GM21529 (cell line): ENCODE data around the gene GMEB1.
"Not testable (repeated sequence)": the region's sequence is repeated elsewhere in the genome, so short reads cannot be mapped to it uniquely, and the experiment has no call there.

Experiments used
- ATAC-seq: cut with Tn5 transposase; IDR thresholded peaks from one replicate; pipeline ENCODE4 v1.9.1; 2021; ENCODE audit not compliant: unreplicated experiment

Gene GMEB1

DNA sequence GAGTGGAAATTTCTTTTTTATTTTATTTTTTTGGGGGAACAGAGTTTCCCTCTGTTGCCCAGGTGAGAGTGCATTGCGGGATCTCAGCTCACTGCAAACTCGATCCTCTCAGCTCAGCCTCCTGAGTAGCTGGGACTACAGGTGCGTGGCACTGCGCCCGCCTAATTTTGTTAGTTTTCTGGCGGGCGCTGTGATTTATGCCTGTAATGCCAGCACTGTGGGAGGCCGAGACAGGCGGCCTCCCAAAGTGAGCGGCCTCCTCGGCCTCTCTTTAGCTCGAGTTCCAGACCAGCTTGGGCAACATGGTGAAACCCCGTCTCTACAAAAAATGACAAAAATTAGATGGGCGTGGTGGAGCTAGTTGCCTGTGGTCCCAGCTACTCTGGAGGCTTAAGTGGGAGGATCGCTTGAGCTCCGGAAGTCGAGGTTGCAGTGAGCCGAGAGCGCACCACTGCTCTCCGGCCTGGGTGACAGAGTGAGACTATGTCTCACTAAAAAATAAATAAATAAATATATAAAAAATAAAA, 2.7 kb downstream of the GMEB1 start:
- ATAC-seq, result no peak

DNA sequence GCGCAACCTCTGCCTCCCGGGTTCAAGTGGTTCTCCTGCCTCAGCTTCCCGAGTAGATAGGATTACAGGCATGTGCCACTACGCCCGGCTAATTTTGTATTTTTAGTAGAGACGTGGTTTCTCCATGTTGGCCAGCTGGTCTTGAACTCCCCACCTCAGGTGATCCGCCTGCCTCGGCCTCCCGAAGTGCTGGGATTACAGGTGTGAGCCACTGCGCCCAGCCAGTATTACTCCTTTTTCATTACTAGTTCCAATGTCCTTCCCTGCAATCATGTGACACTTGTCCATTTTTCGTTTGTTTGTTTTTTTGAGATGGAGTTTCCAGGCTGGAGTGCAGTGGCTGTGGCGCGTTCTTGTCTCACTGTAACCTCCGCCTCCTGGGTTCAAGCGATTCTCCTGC, 4.4 kb downstream of the GMEB1 start:
- ATAC-seq, result not testable (repeated sequence)

DNA sequence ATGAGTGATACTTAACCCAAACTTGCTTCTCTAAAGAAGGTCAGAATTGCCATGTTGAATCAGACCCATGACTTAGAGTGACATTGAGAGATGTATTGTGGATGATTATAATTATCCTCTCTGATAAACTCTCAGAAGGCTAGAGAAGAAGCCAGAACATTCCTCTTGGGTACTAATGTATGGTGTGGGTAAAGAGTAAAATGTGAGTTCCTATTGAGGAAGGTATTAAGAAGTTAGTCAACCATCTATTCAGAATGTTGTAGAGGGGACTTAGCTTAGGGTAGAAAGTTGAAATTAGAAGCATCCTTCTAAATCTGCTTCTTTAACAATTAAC, 7.3 kb downstream of the GMEB1 start:
- ATAC-seq, result no peak

DNA sequence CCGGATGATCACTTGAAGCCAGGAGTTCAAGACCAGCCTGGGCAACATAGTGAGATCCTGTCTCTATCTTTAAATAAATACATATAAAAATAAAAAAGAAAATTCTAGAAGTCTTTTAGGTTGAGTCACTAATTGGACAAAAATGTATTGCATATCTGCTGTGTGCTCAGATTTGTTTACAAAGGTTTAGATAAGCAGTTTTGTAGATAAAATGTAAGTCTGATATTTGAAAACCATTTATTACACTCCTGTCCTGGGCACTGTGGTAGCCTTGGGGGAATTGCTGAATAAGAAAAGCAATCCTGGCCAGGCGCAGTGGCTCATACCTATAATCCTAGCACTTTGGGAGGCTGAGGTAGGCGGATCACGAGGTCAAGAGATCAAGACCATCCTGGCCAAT, 11.6 kb downstream of the GMEB1 start:
- no peak for ATAC-seq

DNA sequence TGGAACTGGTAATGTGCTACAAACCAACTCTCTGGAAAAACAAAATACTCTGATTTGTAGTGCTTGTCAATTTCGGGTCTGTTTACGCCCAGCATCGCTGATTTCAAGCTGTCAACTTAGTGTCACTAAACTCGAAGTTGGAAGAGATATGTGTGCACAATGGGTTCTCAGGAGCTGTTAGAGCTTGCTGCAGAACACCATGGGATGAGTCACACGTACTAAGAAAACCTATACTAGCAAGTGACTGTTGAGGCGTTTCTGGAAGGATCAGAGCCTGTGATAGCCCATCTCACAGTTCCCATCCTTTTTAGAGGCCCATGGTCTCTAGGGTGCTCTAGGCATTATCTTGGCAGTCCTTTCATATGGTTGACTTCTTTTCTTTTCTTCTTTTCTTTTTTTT, 14.3 kb downstream of the GMEB1 start:
- ATAC-seq, result no peak

DNA sequence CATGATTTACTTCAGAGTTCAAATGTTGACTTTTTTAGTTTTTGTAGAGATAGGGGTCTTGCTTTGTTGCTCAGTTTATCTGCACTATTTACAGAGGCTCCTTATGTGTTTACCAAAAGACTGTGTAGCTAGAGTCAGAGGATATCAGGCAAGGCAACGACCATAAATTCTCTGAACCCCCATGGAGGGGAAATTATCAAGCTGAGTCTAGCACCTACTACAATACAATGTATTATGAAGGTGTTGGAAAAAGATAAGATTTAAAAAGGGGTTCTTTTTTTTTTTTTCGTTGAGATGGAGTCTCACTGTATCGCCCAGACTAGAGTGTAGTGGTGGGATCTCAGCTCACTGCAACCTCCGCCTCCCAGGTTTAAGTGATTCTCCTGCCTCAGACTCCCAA, 16.4 kb downstream of the GMEB1 start:
- no peak for ATAC-seq

DNA sequence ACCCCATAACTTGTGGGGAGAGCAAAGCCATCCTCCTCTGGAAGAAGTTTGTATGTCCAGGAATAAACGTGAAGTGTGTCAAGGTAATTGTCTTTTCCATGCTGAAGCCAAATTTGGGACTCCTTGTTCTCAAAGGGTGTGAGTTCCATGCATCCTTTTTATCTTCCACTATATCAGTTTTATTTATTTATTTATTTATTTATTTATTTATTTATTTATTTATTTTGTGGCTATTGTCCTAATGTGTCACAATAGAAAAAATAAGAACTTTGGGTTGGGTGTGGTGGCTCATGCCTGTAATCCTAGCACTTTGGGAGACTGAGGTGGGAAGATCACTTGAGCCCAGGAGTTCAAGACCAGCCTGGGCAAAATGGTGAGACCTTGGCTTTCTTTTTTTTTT, 23.0 kb downstream of the GMEB1 start:
- ATAC-seq, result not testable (repeated sequence)

DNA sequence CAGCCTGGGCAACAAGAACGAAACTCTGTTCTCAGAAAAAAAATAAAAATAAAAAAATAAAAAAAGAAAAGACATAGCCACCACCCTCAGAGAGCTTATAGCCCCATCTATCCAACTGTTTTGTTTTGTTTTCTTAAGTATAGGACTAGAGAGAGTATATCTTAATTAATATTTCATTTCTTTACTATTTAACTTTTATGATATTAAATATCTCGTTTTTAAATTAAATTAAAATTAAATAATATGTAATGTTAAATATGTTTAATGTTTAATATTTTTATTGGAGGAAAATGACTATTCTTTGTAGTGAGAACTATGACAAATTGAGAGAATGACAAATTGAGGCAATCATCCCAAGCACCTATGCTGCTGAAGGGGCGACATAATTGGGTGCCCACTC, 35.0 kb downstream of the GMEB1 start:
- no peak for ATAC-seq

DNA sequence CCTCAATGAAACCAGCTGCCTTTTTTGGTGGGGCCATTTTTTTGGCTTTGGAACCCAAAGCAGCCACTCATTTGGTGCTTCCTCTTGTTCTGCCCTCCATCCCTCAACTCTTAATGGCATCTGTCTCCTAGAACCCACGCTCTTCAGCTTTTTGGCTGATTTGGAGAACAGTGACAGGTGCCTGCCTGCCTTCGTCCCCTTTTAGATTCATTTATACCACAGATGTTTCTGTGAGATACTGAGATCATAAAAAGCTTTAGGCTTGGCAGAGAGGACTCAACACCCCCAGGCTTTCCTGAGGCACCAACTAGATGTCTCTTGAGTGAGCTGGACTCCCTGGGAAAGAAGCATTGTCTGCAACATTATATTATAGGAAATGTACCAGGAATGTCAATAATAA, 47.8 kb downstream of the GMEB1 start:
- no peak for ATAC-seq

DNA sequence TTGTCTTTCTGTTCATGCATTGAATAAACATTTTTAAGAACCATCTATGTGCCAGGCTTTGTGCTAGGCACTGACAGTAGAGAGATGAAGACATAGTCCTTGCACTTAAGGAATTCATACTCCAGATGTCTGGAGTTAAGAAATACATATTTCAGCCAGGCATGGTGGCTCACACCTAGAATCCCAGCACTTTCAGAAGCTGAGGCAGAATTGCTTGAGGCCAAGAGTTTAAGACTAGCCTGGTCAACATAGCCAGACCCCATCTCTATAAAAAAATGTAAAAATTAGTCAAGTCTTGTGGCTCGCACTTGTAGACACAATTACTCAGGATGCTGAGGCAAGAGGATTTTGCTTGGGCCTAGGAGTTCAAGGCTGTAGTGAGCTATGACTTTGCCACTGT, 49.6 kb downstream of the GMEB1 start:
- no peak for ATAC-seq

DNA sequence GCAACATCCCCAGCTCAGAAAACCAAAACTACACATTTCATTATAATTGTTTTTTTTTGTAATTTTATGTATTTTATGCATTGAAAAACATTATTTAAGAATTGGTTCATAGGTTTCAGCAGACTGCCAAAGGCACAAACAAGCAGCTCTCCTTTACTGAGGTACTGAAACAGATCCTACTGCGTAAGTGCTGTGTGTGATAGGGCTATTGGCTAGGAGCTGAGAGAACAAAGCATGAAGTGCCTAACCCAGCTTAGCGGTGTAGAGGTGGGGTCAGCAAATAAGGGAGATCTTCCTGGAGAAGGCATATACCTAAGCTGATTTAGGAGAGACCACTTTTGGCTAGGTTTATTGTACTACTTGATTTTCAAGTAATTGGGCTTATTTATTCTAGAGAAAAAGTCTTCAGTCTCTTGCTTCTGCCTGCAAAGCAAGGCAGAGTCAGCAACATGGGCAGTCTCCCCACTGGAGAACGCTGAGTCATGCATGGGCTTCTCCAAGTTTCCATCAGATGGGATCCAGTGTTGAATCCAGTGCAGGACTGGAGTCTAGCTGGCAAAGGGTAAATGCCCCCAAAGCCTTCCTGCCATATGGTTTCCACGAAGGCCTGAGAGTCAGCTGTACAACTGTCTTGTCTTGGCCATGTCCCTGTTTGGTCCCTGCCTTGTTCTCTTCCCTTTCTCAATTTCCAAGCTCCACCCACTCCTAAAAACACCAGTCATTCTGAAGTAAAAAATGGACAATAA, 50.2 kb downstream of the GMEB1 start:
- no peak for ATAC-seq

DNA sequence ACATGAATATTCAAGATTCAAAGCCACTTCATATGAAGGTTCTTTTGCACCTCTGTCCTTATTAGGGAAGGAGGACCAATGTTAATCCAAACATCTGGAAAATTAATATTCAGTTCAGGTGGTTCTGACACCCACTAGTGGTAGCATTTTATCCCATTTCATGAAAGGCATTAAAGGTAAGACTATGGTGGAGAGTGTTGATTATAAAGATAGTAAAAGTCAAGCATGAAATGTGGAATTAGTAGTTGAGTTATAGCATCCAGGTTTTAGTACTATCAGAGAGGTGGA, 50.7 kb downstream of the GMEB1 start:
- ATAC-seq, result no peak

DNA sequence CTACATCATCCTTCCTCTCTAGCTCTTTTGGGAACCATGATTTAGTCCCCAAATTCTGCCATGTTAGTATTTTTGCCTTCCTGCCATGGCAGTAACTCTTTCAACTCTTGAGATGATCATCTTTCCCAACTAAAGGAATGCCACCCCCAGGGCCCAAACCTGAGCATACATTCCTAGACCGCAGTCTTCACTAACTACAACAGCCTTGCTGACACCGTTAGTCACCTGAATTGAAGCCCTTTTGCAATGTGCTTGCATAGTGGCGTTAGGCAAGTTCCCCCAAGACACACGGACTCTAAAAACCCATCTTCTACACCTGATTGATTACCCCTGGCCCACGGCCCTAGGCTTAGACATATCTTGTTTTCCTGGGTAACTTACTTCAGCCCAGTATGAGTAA, 51.8 kb downstream of the GMEB1 start:
- ATAC-seq, result no peak

DNA sequence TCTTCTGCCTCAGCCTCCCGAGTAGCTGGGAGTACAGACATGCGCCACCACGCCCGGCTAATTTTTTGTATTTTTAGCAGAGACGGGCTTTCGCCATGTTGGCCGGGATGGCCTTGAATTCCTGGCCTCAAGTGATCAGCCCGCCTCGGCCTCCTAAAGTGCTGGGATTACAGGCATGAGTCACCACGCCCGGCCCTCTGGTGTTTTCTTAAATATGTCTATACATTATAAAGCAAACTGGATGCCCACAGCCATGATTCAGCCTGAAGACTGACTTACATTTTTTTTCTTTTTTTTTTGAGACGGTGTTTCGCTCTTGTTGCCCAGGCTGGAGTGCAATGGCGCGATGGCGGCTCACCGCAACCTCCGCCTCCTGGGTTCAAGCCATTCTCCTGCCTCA, 53.3 kb downstream of the GMEB1 start:
- not testable (repeated sequence) for ATAC-seq

DNA sequence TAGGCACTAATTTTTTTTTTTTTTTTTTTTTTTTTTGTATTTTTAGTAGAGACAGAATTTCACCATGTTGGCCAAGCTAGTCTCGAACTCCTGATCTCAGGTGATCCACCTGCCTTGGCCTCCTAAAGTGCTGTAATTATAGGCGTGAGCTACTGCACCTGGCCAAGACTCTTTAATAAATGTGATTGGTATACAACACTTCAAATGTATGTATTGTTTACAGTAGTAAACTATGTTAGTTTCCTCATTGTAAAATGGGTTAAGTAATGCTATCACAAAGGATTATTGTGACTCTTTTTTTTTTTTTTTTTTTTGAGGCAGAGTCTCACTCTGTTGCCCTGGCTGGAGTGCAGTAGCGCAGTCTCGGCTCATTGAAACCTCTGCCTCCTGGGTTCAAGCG, 56.8 kb downstream of the GMEB1 start:
- not testable (repeated sequence) for ATAC-seq

DNA sequence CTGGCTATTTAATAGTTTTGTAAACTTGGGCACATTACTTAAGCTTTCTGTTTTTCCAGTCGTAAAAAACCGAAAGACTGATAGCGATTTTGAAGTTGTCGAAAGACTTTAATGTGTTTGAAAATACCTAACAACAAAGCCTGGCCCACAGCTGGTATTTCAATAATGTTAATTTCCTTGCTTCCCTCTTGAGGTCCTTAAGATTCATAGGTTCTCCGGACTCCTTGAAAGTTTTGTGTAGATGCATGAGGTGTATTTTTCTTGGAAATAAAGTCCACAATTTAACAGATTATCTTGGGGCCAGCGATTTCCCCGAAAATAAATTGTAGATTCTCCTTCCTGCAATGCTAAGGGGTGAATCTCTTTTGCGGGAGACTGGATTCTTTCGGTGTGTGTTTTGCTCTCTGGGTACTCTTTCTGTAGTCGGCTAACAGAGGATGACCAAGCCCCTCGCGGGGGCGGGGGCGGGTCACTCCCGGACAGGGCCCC, 67.4 kb downstream of the GMEB1 start:
- ATAC-seq, result no peak

DNA sequence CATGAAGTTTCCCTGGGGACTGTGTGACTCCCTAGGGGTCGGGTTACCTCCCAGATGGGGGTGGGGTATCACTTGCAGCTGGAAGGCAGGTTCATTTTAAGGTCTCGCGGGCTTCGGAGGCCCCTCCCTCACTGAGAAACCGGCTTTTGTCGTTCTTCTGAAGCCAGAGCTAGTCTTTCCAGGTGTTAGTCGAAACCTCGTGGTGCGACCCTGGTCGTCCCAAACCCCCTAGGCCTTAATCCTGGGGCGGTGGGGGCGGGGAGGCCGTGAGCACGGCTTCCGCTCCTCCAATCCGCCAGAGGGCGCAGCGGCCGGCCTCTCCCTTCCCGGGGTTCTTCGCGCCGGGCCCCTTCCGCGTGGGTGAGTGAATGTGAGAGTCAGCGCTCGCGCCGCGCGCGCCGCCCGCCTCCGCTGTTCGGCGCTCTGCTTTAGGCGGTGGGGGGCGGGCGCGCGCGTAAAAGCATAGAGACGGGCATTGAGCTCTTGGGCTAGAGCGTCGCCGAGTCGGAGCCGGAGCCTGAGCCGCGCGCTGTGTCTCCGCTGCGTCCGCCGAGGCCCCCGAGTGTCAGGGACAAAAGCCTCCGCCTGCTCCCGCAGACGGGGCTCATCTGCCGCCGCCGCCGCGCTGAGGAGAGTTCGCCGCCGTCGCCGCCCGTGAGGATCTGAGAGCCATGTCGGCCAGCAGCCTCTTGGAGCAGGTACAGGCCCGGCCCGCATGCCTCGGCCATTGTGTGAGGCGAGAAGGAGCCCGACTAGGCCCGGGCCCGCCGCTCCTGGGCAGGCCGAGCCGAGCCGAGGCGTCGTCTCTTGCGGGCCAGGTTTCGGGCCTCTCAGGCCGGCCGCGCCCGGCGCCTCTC, 68.1 kb downstream of the GMEB1 start, which contains the start of gene YTHDF2:
Gene YTHDF2, plus strand, starts transcription at position 491 of the 857 bp plus-strand sequence. Its CDS starts 181 bp downstream, at position 672.
- peak; percentile 83 for ATAC-seq

DNA sequence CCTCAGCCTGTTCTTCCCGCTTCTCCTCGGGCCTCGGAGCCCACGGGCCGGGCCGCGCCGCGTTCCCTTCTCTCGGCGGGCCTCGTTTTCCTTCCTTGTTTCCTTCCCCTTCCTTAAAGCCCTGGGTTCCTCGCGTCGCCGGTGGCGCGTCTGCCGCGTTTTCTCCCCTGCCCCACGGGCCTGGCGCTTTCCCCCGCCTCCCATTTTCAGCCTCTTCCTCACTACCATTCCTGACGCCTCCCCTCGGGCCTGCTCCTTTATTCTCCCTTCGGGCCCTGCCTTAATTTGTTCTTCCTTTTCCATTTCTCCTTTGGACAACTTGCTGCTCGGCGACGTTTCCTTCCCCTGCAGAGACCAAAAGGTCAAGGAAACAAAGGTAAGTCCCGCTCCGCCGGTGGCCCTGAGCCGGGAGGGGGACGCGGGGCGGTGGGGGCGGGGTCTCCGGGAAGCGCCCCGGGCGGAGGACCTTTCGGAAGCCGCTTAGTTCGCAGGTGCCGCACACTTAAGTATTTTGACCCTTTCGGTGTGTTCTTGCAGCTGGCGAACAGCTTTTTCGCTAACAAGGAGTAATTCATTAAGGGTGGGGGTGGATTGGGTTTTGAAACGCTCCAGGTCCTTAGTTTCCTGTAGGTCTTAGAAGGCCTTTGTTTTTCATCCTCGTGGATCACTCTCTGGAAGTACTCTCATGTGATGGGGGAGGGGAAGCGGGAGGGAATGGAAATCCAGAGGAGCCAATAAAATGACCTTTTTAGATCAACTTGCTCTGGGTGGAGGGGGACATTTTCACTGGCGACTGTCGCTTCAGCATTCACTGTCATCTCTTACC, 68.9 kb downstream of the GMEB1 start:
- peak; percentile 12 for ATAC-seq

DNA sequence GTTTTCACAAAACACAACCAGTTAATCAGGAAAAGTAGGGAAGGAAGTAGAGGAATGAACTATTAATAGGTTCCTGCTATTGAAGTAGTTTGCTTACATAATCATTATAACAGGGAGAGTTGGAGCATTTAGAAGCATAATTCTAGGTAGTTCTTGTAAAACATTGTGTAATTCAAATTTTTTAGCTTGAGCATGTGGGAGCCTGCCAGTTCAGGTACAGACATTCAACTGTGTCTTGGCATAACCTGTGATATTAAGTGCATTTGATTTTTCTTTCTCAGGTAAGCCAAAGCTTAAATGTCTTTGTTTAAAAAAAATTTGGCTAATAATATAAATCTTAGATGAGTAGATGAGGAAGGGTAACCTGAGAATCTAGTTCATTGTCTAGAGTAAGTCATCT, 71.5 kb downstream of the GMEB1 start:
- ATAC-seq, result no peak

DNA sequence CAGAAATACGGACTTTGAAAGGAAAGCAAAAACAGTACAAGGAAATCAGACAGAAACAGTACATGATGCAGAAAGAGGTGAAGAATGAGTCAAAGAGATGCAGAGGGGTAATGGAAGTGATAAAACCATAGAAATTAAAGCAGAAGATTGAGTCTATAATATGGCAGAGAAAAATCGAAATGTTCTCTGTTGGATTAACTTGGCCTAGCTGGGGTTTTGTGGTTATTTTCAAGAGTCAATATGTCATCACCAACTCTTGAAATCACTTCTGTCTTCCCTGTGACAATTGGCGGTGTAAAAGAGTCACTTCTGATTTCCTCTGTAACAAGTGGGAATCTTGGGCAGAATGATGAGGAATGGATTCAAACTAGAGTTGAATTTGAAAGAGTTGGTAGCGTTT, 75.6 kb downstream of the GMEB1 start:
- ATAC-seq, result no peak

DNA sequence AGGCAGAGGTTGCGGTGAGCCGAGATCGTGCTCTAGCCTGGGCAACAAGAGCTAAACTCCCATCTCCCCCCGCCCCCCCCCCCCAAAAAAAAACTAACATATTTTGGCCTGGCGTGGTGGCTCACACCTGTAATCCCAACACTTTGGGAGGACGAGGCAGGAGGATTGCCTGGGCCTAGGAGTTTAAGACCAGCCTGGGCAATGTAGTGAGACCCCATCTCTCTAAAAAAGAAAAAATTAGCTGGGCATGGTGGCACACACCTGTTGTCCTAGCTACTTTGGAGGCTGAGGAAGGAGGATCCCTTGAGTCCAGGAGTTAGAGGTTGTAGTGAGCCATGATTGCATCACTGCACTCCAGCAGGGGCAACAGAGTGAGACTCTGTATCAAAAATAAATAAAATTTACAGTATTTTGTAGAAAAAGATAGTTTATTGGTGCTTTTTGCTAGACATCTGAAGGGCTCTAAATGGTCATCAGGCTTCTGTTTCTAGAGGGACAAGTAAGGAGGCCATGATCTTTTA, 77.1 kb downstream of the GMEB1 start:
- ATAC-seq, result no peak
